ENCODE data around the gene TMEM17. TPM values are rescaled to one million over a fixed set of nuclear protein-coding genes. Genes with fewer than 3 reads are reported as not detected.

Gene TMEM17
- total and polyA plus RNA-seq, 2 of the 13 experiments (the other 11 are each of a cell fraction or from before 2014, with no cell fraction given), result 0.22 to 0.50 TPM

DNA sequence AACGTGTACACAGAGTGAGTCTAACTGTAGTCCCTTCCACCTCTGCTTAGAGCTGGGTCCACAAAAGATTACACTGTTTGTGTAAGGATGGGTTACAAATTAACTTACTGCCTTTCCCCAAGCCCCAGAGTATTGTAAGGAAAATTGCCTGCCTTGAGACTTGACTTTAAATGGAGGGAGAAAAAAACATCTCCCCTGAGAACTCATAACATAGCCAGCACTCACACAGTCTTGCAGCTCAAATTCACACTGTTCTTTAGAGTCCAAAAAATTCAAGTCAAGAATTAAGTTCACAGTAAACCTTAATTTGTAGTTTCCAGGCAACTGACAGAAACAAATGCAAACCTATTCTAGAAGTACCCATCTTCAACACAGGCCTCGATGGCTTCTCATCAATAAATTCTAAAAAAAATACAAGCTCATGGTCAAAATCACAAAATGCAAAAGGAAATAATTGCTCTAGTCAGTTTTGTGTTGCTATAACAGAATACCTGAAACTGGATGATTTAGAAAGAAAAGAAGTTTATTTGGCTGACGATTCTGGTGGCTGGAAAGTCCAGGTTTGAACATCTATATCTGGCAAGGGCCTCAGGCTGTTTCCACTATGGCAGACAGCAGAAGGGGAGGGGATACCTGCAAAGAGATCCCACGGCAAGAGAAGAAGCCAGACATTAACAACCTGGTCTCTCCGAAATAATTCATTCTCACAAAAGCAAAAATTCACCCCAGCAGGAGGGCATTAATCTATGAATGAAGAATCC is 34.6 kb upstream of the TMEM17 start (continued):
- peak; percentile 97 for TF ChIP-seq HNF1A (IDR thresholded peaks at IDR 0.05; ENCODE audit: low read depth)
- peak; percentile 99 for TF ChIP-seq HNF1A (CRISPR knock-in tag; IDR thresholded peaks at IDR 0.05; ENCODE audit: borderline replicate concordance)
- peak; percentile 97 for TF ChIP-seq ZBTB43 (CRISPR knock-in tag; conservative IDR thresholded peaks at IDR 0.05)
- no peak for TF ChIP-seq CENPX (CRISPR knock-in tag; IDR thresholded peaks at IDR 0.05)
- no peak for TF ChIP-seq NCOA5 (CRISPR knock-in tag; IDR thresholded peaks at IDR 0.05)
- TF ChIP-seq SNRNP70 (IDR thresholded peaks at IDR 0.05; ENCODE audit: low read depth, low read length), result no peak
- no peak for TF ChIP-seq THAP7 (CRISPR knock-in tag; IDR thresholded peaks at IDR 0.05)
- no peak for TF ChIP-seq ZNF597 (CRISPR knock-in tag; IDR thresholded peaks at IDR 0.05)
- no peak for TF ChIP-seq SKIL (CRISPR knock-in tag; IDR thresholded peaks at IDR 0.05; ENCODE audit: borderline replicate concordance)
- no peak for TF ChIP-seq ZFAT (CRISPR knock-in tag; conservative IDR thresholded peaks at IDR 0.05)
- no peak for TF ChIP-seq ZNF350 (CRISPR knock-in tag; IDR thresholded peaks at IDR 0.05; ENCODE audit: borderline replicate concordance, low read depth)
- no peak for TF ChIP-seq ZNF326 (CRISPR knock-in tag; IDR thresholded peaks at IDR 0.05; ENCODE audit: borderline replicate concordance)
- no peak for TF ChIP-seq ZNF367 (CRISPR knock-in tag; IDR thresholded peaks at IDR 0.05; ENCODE audit: borderline replicate concordance)
- TF ChIP-seq, protein P1, sequence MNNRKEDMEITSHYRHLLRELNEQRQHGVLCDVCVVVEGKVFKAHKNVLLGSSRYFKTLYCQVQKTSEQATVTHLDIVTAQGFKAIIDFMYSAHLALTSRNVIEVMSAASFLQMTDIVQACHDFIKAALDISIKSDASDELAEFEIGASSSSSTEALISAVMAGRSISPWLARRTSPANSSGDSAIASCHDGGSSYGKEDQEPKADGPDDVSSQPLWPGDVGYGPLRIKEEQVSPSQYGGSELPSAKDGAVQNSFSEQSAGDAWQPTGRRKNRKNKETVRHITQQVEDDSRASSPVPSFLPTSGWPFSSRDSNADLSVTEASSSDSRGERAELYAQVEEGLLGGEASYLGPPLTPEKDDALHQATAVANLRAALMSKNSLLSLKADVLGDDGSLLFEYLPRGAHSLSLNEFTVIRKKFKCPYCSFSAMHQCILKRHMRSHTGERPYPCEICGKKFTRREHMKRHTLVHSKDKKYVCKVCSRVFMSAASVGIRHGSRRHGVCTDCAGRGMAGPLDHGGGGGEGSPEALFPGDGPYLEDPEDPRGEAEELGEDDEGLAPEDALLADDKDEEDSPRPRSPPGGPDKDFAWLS (CRISPR knock-in tag; IDR thresholded peaks at IDR 0.05; ENCODE audit: borderline replicate concordance), result 0 out of 2 replicates have a peak, but pooled peaks have one; percentile 8
- TF ChIP-seq GPN1 (CRISPR knock-in tag; IDR thresholded peaks at IDR 0.05; ENCODE audit: borderline replicate concordance), result no peak
